Measurements from ENCODE around the gene TACO1. TPM values are rescaled to one million over a fixed set of nuclear protein-coding genes. Genes with fewer than 3 reads are reported as not detected.

The TACO1 gene
- total RNA-seq, 8 experiments from 2014 or later, result 11.5 to 31.5 (median 22.4) TPM

- 86 to 100% (median 100%) methylated on average over 1 of the region's 1 CpG; no CpG with 5 or more reads in 5 of the 10 experiments for WGBS, 10 experiments
- H3K4me3 ChIP-seq, result no peak overlapping the region
- H3K4me1 ChIP-seq (replicated peaks in 1 of 2), result no peaks in the 10 kb centered on the region
- in situ Hi-C loops (cut with MboI; ENCODE audit: low pct_unique_long_range_greater_than_20kb in 2 of 9, low sequenced_read_pairs in 9 of 9, unreplicated experiment in 9 of 9), result no loop called here
- ATAC-seq (replicated peaks in 6 of 8), result no peak
- H3K27ac ChIP-seq, result no peak overlapping the region
Measured at GRCh38 chr17:63646488-63646806, 45.8 kb downstream of the TACO1 start.

GRCh38 chr17:63647065-63647725, 46.5 kb downstream of the TACO1 start:
- no peak overlapping the region for H3K27ac ChIP-seq
- no peak for ATAC-seq (replicated peaks in 6 of 8)
- in situ Hi-C loops (cut with MboI; ENCODE audit: low pct_unique_long_range_greater_than_20kb in 2 of 9, low sequenced_read_pairs in 9 of 9, unreplicated experiment in 9 of 9), result no loop called here
- no peaks in the 10 kb centered on the region for H3K4me1 ChIP-seq (replicated peaks in 1 of 2)
- 61 to 100% (median 88%) methylated on average over 1 to 4 of the region's 4 CpGs; no CpG with 5 or more reads in 1 of the 10 experiments for WGBS, 10 experiments
- no peak overlapping the region for H3K4me3 ChIP-seq

GRCh38 chr17:63647936-63648335, 47.2 kb downstream of the TACO1 start:
- no peak overlapping the region for H3K27ac ChIP-seq
- no peak overlapping the region for H3K4me3 ChIP-seq
- no peak for ATAC-seq (replicated peaks in 6 of 8)
- H3K4me1 ChIP-seq (replicated peaks in 1 of 2), result no peaks in the 10 kb centered on the region
- in situ Hi-C loops (cut with MboI; ENCODE audit: low pct_unique_long_range_greater_than_20kb in 2 of 9, low sequenced_read_pairs in 9 of 9, unreplicated experiment in 9 of 9), result no loop called here

GRCh38 chr17:63649813-63650212, 49.1 kb downstream of the TACO1 start:
- H3K4me3 ChIP-seq, result no peak overlapping the region
- ATAC-seq (replicated peaks in 6 of 8), result no peak
- in situ Hi-C loops (cut with MboI; ENCODE audit: low pct_unique_long_range_greater_than_20kb in 2 of 9, low sequenced_read_pairs in 9 of 9, unreplicated experiment in 9 of 9), result no loop called here
- 80 to 100% (median 100%) methylated on average over 1 of the region's 1 CpG; no CpG with 5 or more reads in 4 of the 10 experiments for WGBS, 10 experiments
- H3K27ac ChIP-seq, result no peak overlapping the region
- H3K4me1 ChIP-seq (replicated peaks in 1 of 2), result no peaks in the 10 kb centered on the region

DNA sequence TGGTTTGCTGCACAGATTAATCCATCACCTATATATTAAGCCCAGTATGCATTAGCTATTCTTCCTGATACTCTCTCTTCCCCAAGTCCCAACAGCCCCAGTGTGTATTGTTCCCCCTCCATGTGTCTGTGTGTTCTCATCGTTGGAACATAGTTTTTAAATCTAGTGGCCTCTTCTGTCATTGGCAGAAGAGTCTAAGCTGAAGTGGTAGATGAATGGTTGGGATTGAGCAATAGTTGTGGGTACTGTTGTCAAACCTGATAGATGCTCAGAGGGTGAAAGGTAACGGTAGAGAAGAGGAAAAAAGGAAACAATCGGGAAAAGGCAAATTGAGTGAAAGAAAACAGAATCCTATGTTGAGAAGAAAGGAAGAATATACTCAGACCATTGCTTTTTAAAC, 51.4 kb downstream of the TACO1 start:
- ATAC-seq (replicated peaks in 6 of 8), result no peak

GRCh38 chr17:63653050-63653449, 52.4 kb downstream of the TACO1 start:
- 11 to 90% (median 63%) methylated on average over 1 to 2 of the region's 2 CpGs for WGBS, 10 experiments
- no peaks in the 10 kb centered on the region for H3K4me1 ChIP-seq (replicated peaks in 1 of 2)
- H3K4me3 ChIP-seq, result no peak overlapping the region
- no peak overlapping the region for H3K27ac ChIP-seq
- ATAC-seq (replicated peaks in 6 of 8), result peak in 1 of 8 experiments; percentile 39
- in situ Hi-C loops (cut with MboI; ENCODE audit: low pct_unique_long_range_greater_than_20kb in 2 of 9, low sequenced_read_pairs in 9 of 9, unreplicated experiment in 9 of 9), result no loop called here

More for the DNA sequence above, 51.4 kb downstream of the TACO1 start:
- H3K4me1 ChIP-seq (replicated peaks in 1 of 2), result no peaks in the 10 kb centered on the region
- no peak overlapping the region for H3K27ac ChIP-seq
- in situ Hi-C loops (cut with MboI; ENCODE audit: low pct_unique_long_range_greater_than_20kb in 2 of 9, low sequenced_read_pairs in 9 of 9, unreplicated experiment in 9 of 9), result no loop called here
- no peak overlapping the region for H3K4me3 ChIP-seq
- 50 to 100% (median 69%) methylated on average over 2 to 3 of the region's 3 CpGs; no CpG with 5 or more reads in 2 of the 10 experiments for WGBS, 10 experiments

GRCh38 chr17:63657786-63658185, 57.1 kb downstream of the TACO1 start:
- Histone ChIP-seq H3K4me3 (no peak overlapping the region), H3K27ac (no peak overlapping the region), H3K4me1 (replicated peaks in 1 of 2) (no peaks in the 10 kb centered on the region)
- 17 to 100% (median 94%) methylated on average over 1 to 3 of the region's 3 CpGs; no CpG with 5 or more reads in 1 of the 10 experiments for WGBS, 10 experiments
- no peak for ATAC-seq (replicated peaks in 6 of 8)
- in situ Hi-C loops (cut with MboI; ENCODE audit: low pct_unique_long_range_greater_than_20kb in 2 of 9, low sequenced_read_pairs in 9 of 9, unreplicated experiment in 9 of 9), result no loop called here

Other genes with a start within 250 kb of the TACO1 start
- 10 to 100 TPM in 1 of 8 experiments, 1 to 10 TPM in 7; 4.7 to 45.4 (median 6.6) TPM for gene CYB561, start 154.6 kb upstream of the TACO1 start, total RNA-seq
- gene ACE, start 123.8 kb upstream of the TACO1 start, total RNA-seq, result 1 to 10 TPM in 6 of 8 experiments, under 1 TPM in 2; 0.49 to 3.2 (median 1.4) TPM
- under 1 TPM in 6 of 8 experiments, not detected in 2; 0.05 to 0.78 (median 0.11) TPM for gene KCNH6, start 77.5 kb upstream of the TACO1 start, total RNA-seq
- 10 to 100 TPM; 31.5 to 79.4 (median 61.1) TPM for gene DCAF7, start 50.4 kb upstream of the TACO1 start, total RNA-seq
- 10 to 100 TPM; 11.0 to 25.4 (median 15.1) TPM for gene MAP3K3, start 21.5 kb downstream of the TACO1 start, total RNA-seq
- 10 to 100 TPM in 5 of 8 experiments, 1 to 10 TPM in 2, under 1 TPM in 1; 0.97 to 64.4 (median 17.8) TPM for gene LIMD2, start 99.2 kb downstream of the TACO1 start, total RNA-seq
- 10 to 100 TPM; 23.3 to 88.1 (median 33.4) TPM for gene STRADA, start 140.9 kb downstream of the TACO1 start, total RNA-seq
- gene CCDC47, start 172.7 kb downstream of the TACO1 start, total RNA-seq, result 10 to 100 TPM; 44.4 to 93.5 (median 54.2) TPM
- gene DDX42, start 173.3 kb downstream of the TACO1 start, total RNA-seq, result 100 to 1,000 TPM in 3 of 8 experiments, 10 to 100 TPM in 5; 62.4 to 169 (median 85.4) TPM
- 100 to 1,000 TPM in 1 of 8 experiments, 10 to 100 TPM in 7; 27.2 to 110 (median 71.3) TPM for gene PSMC5, start 226.5 kb downstream of the TACO1 start, total RNA-seq
- gene FTSJ3, start 226.8 kb downstream of the TACO1 start, total RNA-seq, result 10 to 100 TPM; 26.3 to 69.5 (median 38.7) TPM
- gene SMARCD2, start 241.8 kb downstream of the TACO1 start, total RNA-seq, result 100 to 1,000 TPM in 1 of 8 experiments, 10 to 100 TPM in 7; 10.7 to 114 (median 24.8) TPM

Data from motor neuron (in vitro differentiated cells).